Left renal cortex interstitium (tissue), 4 donors: ENCODE data around the gene ANGPTL1. TPM values are rescaled to one million over a fixed set of nuclear protein-coding genes. Genes with fewer than 3 reads are reported as not detected.
"Not testable (repeated sequence)": the region's sequence is repeated elsewhere in the genome, so short reads cannot be mapped to it uniquely, and the experiment has no call there.

Experiments
- DNase-seq, 4 donors: peaks; one replicate each; pipeline ENCODE4 v3.0.0-alpha.2; 2013; ENCODE audit warnings: low read depth in 4 of 4, low spot score in 2 of 4, missing footprints in 1 of 4
- polyA plus RNA-seq, 4 donors: library from polyadenylated mRNA; unstranded; fragments of 120-200 nt; gene quantifications; one replicate each; pipeline ENCODE4 v1.2.1, GENCODE V29; 2013; ENCODE audit not compliant: insufficient read length in 4 of 4

The ANGPTL1 gene
- polyA plus RNA-seq, 4 donors = 3.9 to 8.6 (median 6.5) TPM

DNA sequence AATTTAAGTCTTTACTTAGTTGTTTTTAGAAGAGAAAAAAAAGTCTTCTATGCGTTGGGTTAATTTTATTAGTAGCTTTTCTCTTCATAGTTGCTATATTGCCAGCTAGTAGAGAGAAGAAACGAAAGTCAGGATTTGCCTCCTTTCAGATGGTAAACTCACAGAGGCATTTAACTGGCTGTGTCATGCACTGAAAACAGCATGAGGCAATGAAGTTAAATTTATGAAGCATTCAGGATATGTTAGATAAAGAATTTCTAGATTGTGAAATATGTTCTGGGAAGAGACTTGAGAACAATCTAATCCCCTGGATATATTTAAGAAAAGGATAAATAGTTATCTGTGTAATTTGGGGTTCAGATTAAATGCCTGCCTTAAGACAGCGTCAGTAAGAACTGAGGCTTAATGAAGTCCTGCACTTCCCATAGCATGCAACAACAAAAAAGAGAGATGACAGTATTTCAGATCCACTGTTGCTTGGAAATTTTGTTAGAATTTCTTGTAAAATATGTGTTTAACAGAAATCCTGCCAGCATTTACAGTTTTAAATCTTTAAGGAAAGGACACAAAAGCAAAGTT lies 1.7 kb downstream of the ANGPTL1 start:
- DNase-seq = no peak

DNA sequence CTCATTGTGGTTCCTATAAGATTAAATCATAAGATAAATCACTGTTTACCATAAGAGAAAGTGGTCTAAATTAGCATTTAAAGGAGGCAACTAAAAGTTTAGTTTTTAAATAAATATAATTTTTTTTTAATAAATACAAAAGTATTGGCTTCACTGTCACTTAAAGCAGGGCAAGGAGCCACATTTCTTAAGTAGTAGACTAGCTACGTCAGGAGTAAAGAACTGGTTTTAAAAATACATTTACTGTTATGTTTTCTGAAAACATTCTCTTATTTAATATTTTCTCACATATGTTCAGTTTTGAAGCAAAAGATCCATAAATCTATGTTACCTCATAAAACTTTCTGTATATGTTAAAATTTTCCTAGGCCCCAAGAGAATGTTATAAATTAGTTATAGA lies 2.2 kb downstream of the ANGPTL1 start:
- no peak for DNase-seq

DNA sequence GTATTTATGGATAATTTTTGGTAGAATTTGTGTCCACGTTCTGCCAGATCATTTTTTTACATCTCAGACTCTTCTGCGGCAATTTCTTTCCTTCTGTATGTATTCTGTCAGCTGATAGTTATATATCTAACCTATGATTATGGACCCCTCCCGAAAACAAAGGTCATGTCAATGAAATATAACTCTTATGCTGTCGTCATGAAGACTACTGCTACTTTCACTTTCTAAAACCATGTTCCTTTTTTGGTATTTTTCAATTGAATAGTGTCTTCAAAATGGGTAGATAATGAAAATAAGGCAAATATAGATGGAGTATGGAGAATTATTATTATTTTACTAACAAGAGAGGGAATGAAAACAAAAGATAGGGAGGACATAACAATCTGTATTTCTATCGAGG lies 3.2 kb downstream of the ANGPTL1 start:
- no peak for DNase-seq

DNA sequence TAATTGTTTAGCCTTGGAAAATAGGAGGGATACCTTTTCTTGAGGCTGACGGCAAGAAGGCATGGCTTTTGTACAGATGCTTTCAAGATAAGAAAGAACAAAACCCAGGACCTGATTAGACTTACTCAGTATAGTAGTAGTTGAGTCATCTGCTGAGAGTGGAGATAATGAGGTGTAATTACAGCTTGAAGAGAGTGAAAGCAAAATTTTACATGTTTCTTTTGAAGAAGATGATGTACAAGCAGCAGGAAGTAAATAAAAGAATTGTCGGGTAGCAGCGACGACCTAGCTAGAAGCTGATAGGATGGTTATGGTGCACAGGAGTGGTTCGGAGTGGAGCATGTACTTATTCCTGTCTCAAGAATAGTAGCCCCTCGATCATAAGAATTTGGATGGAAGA lies 6.6 kb downstream of the ANGPTL1 start:
- no peak for DNase-seq

DNA sequence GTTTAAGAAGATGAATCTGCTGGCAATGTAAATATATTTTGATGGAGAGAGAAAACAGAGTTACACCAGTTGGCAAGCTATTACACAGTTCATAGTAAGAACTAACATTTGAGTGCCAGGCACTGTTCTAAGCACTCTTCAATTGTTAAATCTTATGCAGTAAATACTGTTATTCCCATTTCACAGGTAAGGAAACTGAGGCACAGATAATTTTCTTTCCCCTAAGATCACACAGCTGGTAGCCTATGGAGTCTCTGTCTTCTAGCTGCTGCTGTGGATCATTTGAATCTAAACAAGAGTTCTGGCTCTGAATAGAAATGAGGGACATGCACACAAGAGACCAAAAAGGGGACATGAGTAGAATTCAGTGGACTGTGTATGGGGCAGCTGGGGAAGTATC lies 8.0 kb downstream of the ANGPTL1 start:
- DNase-seq = no peak

DNA sequence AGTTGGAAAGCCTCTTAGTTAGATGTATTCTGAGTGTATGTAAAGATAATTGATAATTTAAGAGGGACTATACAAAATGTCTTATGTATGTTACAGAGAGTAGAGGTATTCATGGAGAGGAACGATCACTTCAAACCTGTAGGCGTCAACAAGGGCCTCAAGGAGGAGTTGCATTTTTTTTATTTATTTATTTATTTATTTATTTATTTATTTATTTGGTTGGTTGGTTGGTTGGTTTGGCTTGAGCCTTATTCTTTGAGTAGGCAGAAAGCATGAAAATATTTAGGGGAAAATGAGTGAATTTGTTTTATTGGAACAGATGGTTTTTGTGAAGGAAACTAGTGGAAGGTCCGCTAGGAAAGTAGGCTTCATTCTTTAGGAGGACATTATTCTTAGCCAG lies 8.5 kb downstream of the ANGPTL1 start:
- DNase-seq = no peak

DNA sequence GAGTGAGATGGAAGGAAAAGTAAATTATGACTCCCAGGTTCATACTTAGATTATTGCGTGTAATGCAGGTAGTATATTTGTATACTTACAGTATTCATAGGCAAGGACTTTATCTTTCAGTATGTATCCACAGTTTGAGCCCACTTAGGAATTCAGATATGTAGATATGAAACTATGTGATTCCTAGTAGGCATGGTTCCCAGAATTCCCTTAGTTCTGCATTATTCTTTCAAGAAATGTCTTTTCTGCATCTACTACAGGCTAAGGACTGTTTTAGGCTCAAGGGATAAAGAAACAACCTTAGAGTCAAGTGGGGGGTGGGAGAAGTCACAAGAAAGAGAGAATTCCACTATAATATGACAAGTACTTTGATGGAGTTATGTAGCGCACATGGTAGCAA lies 13.8 kb downstream of the ANGPTL1 start:
- no peak for DNase-seq

DNA sequence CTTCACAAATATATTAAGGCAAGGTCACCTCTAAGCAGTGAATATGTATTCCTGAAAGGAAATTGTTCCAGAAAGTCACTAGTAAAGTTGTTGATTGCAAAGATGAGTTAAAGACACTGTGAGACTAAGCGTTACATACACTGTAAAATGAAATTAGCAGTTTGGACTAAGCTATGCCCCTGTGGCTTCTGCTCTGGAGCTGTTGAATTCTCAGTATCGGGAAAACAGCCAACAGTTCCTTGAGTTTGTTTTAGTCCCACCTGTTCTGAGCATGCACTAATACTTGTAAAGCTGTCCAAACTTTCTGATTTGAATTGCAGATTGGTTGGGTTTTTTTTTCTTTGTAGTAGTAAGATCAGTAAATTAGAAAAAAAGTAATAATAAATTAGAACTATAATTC lies 21.0 kb downstream of the ANGPTL1 start:
- DNase-seq = no peak

DNA sequence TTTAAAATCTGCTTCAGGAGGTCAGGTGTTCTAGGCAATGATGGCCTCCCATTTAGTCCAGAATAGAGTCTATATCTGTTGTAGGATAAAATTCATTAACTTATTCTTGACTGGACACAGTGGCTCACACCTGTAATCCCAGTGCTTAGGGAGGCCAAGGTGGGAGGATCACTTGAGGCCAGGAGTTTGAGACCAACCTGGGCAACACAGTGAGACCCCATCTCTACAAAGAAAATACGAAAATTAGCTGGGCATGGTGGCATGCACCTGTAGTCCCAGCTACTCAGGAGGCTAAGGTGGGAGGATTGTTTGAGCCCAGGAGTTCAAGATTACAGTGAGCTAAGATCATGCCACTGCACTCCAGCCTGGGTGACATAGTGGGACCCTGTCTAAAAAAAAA lies 23.0 kb downstream of the ANGPTL1 start:
- DNase-seq = not testable (repeated sequence)

DNA sequence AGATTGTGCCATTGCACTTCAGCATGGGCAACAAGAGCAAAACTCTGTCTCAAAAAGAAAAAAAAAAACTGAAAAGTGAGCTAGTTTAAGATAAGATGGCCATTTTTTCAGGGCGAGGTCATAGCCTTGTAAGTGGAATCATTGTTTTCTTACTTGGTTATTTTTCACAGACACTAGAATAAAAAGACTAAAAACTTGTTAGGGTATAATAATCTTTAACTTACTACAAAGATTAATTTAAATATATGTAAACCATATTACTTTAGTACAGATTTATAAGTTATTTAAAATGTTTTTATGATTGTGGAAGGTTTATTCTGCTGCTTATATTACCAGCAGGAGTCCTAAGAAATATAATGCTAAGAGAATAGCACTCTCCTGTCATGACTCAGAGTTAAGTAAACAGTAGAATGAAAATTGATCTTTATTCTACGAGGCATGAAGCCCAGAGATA lies 23.5 kb downstream of the ANGPTL1 start:
- no peak for DNase-seq

DNA sequence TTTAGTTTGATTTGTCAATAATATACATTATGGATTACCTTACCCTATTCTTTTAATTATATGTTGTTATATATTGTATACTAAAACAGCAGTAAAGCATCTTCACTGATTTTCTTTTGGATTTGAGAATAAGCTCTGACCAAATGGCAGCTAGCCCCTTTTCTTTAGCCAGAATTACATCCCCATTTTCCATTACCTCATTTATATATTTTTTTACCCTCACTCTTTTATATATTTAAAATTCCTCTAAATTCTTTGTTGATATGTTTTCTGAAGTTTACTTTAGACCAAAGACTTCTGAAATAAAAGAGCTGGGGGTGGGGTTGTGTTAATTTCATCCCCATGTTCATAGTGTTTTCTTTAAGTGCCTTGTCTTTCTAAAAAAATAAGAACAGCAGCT lies 24.6 kb downstream of the ANGPTL1 start:
- DNase-seq = no peak

DNA sequence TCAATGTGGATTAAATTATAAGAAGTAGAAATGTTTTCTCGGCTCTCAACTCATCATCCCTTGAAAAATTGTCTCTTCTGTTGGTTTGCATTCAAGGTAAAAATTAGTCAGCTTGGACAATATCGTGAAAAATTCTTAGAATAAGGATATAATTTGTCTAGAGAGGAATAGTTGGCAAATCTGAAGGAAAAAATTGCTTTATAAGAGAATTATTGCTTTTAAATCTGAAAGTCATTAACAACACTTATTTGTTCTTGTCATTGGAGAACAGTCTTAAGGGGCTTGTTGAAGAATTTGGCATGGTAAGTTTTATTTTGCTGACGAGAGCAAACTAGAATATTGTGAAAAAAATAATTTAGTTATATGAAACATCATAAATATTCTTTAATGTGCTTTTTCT lies 26.4 kb downstream of the ANGPTL1 start:
- no peak for DNase-seq

DNA sequence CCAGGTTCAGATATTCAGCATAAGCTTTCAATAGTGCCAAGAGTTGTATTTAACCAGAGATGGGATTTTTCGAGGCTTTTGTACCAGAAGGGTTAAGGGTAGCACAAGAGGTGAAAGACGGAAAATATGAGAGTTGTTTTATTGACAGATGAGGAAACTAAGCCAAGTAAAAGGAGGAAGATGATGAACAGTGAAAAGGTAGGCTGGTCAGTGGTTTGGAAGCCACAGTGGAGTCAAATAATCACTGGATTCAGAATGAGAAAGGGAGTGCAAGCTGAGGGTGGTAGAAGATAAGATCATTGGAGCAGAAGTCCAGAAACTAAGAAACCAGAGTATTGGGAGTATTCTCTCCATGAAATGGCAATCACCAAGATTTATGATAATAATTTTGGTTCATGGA lies 45.7 kb downstream of the ANGPTL1 start:
- DNase-seq = no peak

DNA sequence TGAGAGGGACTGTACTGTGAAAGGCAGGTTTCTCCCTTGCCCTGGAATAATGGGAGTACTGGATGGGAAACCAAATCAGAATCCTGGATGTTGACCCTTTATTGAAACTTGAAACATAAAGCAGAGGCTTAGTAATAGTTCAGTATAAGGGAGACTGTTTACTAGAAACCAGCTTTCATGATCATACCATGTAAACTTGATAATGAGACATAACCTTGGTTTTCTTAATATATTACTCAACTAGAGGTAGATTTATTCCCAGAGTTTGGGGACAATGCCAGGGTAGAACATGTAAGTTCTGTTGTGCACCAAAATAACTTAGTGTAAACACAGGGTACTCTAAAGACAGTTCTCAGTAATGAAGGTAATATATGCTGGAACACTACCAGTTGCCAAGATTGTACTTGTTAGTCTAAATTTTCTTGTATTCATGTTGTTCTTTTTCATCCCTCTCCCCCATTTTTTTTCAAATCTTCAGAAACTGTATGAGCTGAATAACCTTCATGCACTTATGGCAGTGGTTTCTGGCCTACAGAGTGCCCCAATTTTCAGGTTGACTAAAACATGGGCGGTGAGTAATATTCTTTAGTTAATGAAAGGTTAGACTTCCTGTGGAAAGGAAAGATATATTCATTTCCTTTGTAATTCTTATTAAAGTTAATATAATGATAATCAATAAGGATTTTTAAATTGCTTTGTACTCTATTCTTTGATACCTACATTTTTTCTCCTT lies 49.6 kb downstream of the ANGPTL1 start:
- no peak for DNase-seq

DNA sequence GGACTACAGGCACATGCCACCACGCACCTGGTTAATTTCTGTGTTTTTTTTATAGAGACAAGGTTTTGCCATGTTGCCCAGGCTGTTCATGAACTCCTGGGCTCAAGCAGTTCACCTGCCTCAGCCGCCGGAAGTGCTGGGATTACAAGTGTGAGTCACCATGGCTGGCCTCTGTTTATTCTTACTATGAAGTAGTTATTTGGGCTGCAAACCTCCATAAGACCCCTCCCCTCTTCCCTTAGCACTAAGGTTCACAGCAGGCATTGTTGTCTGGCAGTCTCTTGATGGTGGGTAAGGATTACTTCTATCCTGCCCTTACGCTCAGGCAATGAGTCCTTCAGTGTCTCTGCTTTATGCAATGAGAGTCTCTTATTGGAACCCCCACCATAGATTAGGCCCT lies 51.8 kb downstream of the ANGPTL1 start:
- DNase-seq = no peak

DNA sequence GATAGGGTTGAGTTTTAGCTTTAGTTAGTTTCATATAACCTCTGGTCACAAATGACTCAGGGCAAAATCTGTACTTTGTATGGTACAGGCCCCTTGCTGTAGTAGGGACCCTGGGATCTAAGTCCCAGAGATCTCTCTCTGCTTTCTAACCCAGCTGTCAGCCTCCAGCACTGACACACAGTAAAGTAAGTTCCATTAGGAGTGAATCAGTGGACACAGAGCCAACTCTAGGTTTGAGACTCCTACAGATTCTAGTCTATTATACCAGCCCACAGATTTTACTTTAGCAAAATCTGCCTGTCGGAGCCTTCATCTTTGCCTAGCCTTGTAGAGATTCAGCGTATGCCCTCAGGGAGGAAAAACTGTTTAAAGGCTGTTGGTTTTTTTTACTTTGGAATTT lies 52.5 kb downstream of the ANGPTL1 start:
- DNase-seq = no peak

DNA sequence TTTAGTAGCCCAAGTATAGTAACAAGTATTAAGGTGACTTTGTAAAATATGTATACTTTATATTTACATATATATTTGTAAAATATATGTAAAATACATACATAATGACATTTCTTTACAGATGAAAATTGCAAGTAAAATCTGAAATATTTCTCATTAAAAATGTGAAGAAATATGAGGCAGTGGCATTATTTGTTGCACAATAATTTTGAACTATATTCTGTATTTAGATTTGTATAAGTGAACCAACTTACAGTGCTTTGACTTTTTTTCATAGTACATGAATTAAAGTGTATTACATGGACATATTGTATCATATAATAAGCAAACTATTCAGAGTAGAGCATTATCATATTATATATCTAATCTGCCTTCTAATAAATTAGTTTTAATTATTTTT lies 60.3 kb downstream of the ANGPTL1 start:
- DNase-seq = no peak

DNA sequence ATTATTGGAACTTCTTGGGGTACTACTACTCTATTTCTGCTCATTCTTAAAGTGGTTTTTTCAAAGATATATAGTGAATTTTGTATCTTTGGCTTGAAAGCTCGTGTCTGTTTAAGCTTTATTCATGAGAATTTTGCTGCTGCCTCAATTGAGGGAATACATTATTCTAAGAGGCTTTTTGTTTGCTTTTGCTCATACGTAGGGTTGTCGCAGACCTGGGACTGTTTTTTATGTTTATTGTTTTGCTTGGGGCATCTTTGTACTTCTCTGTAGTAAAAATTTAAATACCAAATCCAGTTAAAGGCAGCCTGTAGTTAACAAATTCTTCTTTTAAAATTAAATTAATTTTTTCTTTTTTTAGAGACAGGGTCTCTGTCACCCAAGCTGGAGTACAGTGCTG lies 62.3 kb downstream of the ANGPTL1 start:
- no peak for DNase-seq

DNA sequence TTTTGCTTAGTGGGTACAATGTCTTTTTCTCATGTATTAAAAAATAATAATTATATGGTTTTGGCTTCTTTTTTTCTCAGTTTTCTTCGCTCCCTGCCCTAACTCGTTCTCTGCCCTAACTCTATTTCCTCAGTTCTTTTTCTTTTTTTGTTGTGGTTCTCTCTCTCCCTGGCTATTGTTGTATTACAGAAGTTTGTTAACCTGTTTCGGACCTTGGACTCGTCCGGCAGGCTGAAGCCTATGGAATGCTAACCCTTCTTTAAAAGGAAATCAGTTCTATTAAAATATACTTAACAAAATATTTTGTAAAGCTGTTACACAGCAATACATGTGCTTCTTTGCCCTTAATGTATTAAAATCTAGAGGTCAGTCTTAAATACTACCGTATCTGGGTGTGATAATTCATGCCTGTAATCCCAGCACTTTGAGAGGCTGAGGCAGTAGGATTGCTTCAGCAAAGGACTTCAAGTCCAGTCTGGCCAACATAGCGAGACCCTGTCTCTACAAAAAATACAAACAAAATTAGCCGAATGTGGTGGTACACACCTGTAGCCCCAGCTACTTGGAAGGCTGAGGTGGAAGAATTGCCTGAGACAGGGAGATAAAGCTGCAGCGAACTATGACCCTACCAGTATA lies 64.1 kb downstream of the ANGPTL1 start:
- no peak for DNase-seq

DNA sequence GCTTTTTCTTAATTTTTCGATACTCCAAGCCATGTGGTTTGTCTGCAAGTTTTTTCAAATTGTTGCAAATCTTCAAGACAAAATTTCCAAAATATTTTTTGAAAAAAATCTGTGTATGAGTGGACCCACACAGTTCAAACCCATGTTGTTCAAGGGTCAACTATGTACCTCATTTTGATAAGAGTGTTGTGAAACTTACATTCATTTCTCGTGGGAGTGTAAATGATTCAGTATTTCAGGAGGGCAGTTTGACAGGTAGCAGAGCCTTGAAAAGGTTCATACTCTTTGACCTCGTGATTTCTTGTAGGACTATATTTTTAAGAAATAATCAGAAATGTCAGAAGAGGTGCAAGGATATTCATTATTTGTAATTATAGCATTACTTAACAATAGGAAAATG lies 68.0 kb downstream of the ANGPTL1 start:
- no peak for DNase-seq
